Measurements from ENCODE around the gene CBLC.
A peak's percentile ranks its signal among the peaks of the same experiment; 100 is the strongest.

Gene CBLC

GRCh38 chr19:44812142-44812718 is 34.5 kb downstream of the CBLC start:
- TF ChIP-seq CTCF (IDR thresholded peaks at IDR 0.05; ENCODE audit: control extremely low read depth, extremely low read depth, low read depth, missing control alignments), result no peak
- DNase-seq (ENCODE audit: extremely low spot score), result peak; percentile 8
- ChIA-PET POLR2A (no interaction called here), CTCF (no interaction called here)

- POLR2A ChIA-PET, result no interaction called here
- CTCF ChIA-PET, result no interaction called here
- peak; percentile 14 for DNase-seq (ENCODE audit: extremely low spot score)
- TF ChIP-seq CTCF (IDR thresholded peaks at IDR 0.05; ENCODE audit: control extremely low read depth, extremely low read depth, low read depth, missing control alignments), result no peak
These were observed 35.6 kb downstream of the CBLC start for GRCh38 chr19:44813070-44813840.

GRCh38 chr19:44813841-44814470 is 36.3 kb downstream of the CBLC start:
- POLR2A ChIA-PET, result no interaction called here

GRCh38 chr19:44814517-44814916 is 36.8 kb downstream of the CBLC start:
- POLR2A ChIA-PET, result no interaction called here
- CTCF ChIA-PET, result no interaction called here
- no peak for TF ChIP-seq CTCF (IDR thresholded peaks at IDR 0.05; ENCODE audit: control extremely low read depth, extremely low read depth, low read depth, missing control alignments)
- DNase-seq (ENCODE audit: extremely low spot score), result no peak

More at GRCh38 chr19:44813841-44814470, 36.3 kb downstream of the CBLC start:
- no peak for TF ChIP-seq CTCF (IDR thresholded peaks at IDR 0.05; ENCODE audit: control extremely low read depth, extremely low read depth, low read depth, missing control alignments)
- CTCF ChIA-PET, result no interaction called here
- DNase-seq (ENCODE audit: extremely low spot score), result no peak

- ChIA-PET POLR2A (no interaction called here), CTCF (interaction anchor here (1.8 kb wide), 1 partner anchor 9 kb away, joined by 5 read pairs; no protein-coding TSS in a partner anchor)
- DNase-seq (ENCODE audit: extremely low spot score), result no peak
- no peak for TF ChIP-seq CTCF (IDR thresholded peaks at IDR 0.05; ENCODE audit: control extremely low read depth, extremely low read depth, low read depth, missing control alignments)
These were observed 38.6 kb downstream of the CBLC start for GRCh38 chr19:44816301-44816700.

GRCh38 chr19:44817725-44818465 is 40.2 kb downstream of the CBLC start:
- CTCF ChIA-PET, result interaction anchor here (0.7 to 1.8 kb wide), 2 partner anchors 9 to 10 kb away, joined by 4 to 5 read pairs; partner anchors contain the start of gene BCAM
- POLR2A ChIA-PET, result no interaction called here
- no peak for DNase-seq (ENCODE audit: extremely low spot score)
- no peak for TF ChIP-seq CTCF (IDR thresholded peaks at IDR 0.05; ENCODE audit: control extremely low read depth, extremely low read depth, low read depth, missing control alignments)
